ENCODE results near the gene AXIN1. TPM values are rescaled to one million over a fixed set of nuclear protein-coding genes. Genes with fewer than 3 reads are reported as not detected.

The AXIN1 gene
- total RNA-seq, 1 donor from 2014 or later, result 19.6 TPM

GRCh38 chr16:240559-240958, 112.0 kb downstream of the AXIN1 start:
- TF ChIP-seq CTCF (IDR thresholded peaks at IDR 0.05) (no peak), EZH2 (IDR thresholded peaks at IDR 0.05) (no peak), EZH2phosphoT487 (IDR thresholded peaks at IDR 0.05) (no peak)
- Histone ChIP-seq H3K9ac (no peak overlapping the region), H3K4me2 (no peak overlapping the region), H3K9me3 (ENCODE audit: low read depth) (no peaks in the 10 kb centered on the region), H3K4me3 (no peak overlapping the region), H4K20me1 (ENCODE audit: low read depth) (peaks cover 31% of the 10 kb centered on the region), H3K36me3 (no peaks in the 10 kb centered on the region), H3K4me1 (no peaks in the 10 kb centered on the region), H3K27ac (no peak overlapping the region), H2AFZ (replicated peaks) (no peak overlapping the region), H3K27me3 (no peaks in the 10 kb centered on the region), H3F3A (ENCODE audit: low read depth) (peaks cover 7% of the 10 kb centered on the region), H3K79me2 (ENCODE audit: low read depth) (peaks cover 97% of the 10 kb centered on the region)
- DNase-seq (ENCODE audit: low spot score), result no peak
- H3K36me3 Mint-ChIP-seq, result peaks cover 21% of the 10 kb centered on the region
- no peak overlapping the region for H3K4me3 Mint-ChIP-seq
- H3K27ac Mint-ChIP-seq, result no peak overlapping the region
- H3K4me1 Mint-ChIP-seq, result peaks cover 16% of the 10 kb centered on the region
- H3K27me3 Mint-ChIP-seq (ENCODE audit: insufficient read depth, low read depth), result no peaks in the 10 kb centered on the region
- peaks cover 2% of the 10 kb centered on the region for H3K9me3 Mint-ChIP-seq

GRCh38 chr16:239948-240277, 112.6 kb downstream of the AXIN1 start:
- Histone ChIP-seq H3K36me3 (no peaks in the 10 kb centered on the region), H3F3A (ENCODE audit: low read depth) (peaks cover 13% of the 10 kb centered on the region), H3K27me3 (no peaks in the 10 kb centered on the region), H2AFZ (replicated peaks) (no peak overlapping the region), H3K27ac (no peak overlapping the region), H4K20me1 (ENCODE audit: low read depth) (peaks cover 28% of the 10 kb centered on the region), H3K4me2 (no peak overlapping the region), H3K9ac (no peak overlapping the region), H3K9me3 (ENCODE audit: low read depth) (no peaks in the 10 kb centered on the region), H3K4me3 (no peak overlapping the region), H3K79me2 (ENCODE audit: low read depth) (peaks cover 93% of the 10 kb centered on the region), H3K4me1 (no peaks in the 10 kb centered on the region)
- Mint-ChIP-seq H3K36me3 (peaks cover 18% of the 10 kb centered on the region), H3K4me1 (peaks cover 16% of the 10 kb centered on the region), H3K4me3 (peak overlapping the region; percentile 2), H3K27ac (no peak overlapping the region), H3K27me3 (ENCODE audit: insufficient read depth, low read depth) (peaks cover 3% of the 10 kb centered on the region), H3K9me3 (peaks cover 2% of the 10 kb centered on the region)
- DNase-seq (ENCODE audit: low spot score), result no peak
- TF ChIP-seq EZH2phosphoT487 (IDR thresholded peaks at IDR 0.05) (no peak), CTCF (IDR thresholded peaks at IDR 0.05) (no peak), EZH2 (IDR thresholded peaks at IDR 0.05) (no peak)

Other genes starting within 250 kb of the AXIN1 start
- gene NPRL3, start 214.1 kb downstream of the AXIN1 start, total RNA-seq (ENCODE audit: low replicate concordance), result 7.6 and 14.8 TPM in 2 replicates
- gene HBZ, start 200.1 kb downstream of the AXIN1 start, total RNA-seq (ENCODE audit: low replicate concordance), result not detected in 2 replicates
- gene HBM, start 186.7 kb downstream of the AXIN1 start, total RNA-seq (ENCODE audit: low replicate concordance), result not detected in 2 replicates
- gene HBA2, start 179.8 kb downstream of the AXIN1 start, total RNA-seq (ENCODE audit: low replicate concordance), result not detected in 2 replicates
- not detected in 2 replicates for gene HBA1, start 176.0 kb downstream of the AXIN1 start, total RNA-seq (ENCODE audit: low replicate concordance)
- gene HBQ1, start 172.3 kb downstream of the AXIN1 start, total RNA-seq (ENCODE audit: low replicate concordance), result 3.8 TPM in 1 of 2 replicates, not detected in the other
- gene LUC7L, start 123.3 kb downstream of the AXIN1 start, total RNA-seq (ENCODE audit: low replicate concordance), result 198 and 231 TPM in 2 replicates
- gene FAM234A, start 117.9 kb downstream of the AXIN1 start, total RNA-seq (ENCODE audit: low replicate concordance), result 115 and 159 TPM in 2 replicates
- gene RGS11, start 76.8 kb downstream of the AXIN1 start, total RNA-seq (ENCODE audit: low replicate concordance), result 0.52 and 0.96 TPM in 2 replicates
- gene ARHGDIG, start 72.1 kb downstream of the AXIN1 start, total RNA-seq (ENCODE audit: low replicate concordance), result 0.84 TPM in 1 of 2 replicates, not detected in the other
- gene PDIA2, start 69.6 kb downstream of the AXIN1 start, total RNA-seq (ENCODE audit: low replicate concordance), result 0.53 TPM in 1 of 2 replicates, not detected in the other
- gene MRPL28, start 17.8 kb upstream of the AXIN1 start, total RNA-seq (ENCODE audit: low replicate concordance), result 82.2 and 138 TPM in 2 replicates
- gene PGAP6, start 29.3 kb upstream of the AXIN1 start, total RNA-seq (ENCODE audit: low replicate concordance), result 16.7 and 49.5 TPM in 2 replicates
- 93.3 and 236 TPM in 2 replicates for gene NME4, start 44.5 kb upstream of the AXIN1 start, total RNA-seq (ENCODE audit: low replicate concordance)
- 7.1 and 24.3 TPM in 2 replicates for gene DECR2, start 49.2 kb upstream of the AXIN1 start, total RNA-seq (ENCODE audit: low replicate concordance)
- 15.5 and 45.2 TPM in 2 replicates for gene RAB11FIP3, start 72.9 kb upstream of the AXIN1 start, total RNA-seq (ENCODE audit: low replicate concordance)
- 6.8 and 41.0 TPM in 2 replicates for gene CAPN15, start 175.0 kb upstream of the AXIN1 start, total RNA-seq (ENCODE audit: low replicate concordance)
- gene PRR35, start 207.7 kb upstream of the AXIN1 start, total RNA-seq (ENCODE audit: low replicate concordance), result not detected in 2 replicates
- gene NHLRC4, start 214.3 kb upstream of the AXIN1 start, total RNA-seq (ENCODE audit: low replicate concordance), result 0.28 TPM in 1 of 2 replicates, not detected in the other
- gene PIGQ, start 217.2 kb upstream of the AXIN1 start, total RNA-seq (ENCODE audit: low replicate concordance), result 16.1 and 60.7 TPM in 2 replicates
- gene RAB40C, start 237.3 kb upstream of the AXIN1 start, total RNA-seq (ENCODE audit: low replicate concordance), result 6.0 and 30.0 TPM in 2 replicates

Data from neural progenitor cell (in vitro differentiated cells).